Measurements from ENCODE around the gene FDX2. TPM values are rescaled to one million over a fixed set of nuclear protein-coding genes. Genes with fewer than 3 reads are reported as not detected.
A peak's percentile ranks its signal among the peaks of the same experiment; 100 is the strongest.

FDX2 gene
- total and polyA plus RNA-seq, 2 experiments from 2014 or later = 28.7 to 35.0 TPM

- Histone ChIP-seq H3K27me3 (ENCODE audit: insufficient read depth) (no peaks in the 10 kb centered on the region), H3F3A (replicated peaks; ENCODE audit: low read depth) (no peaks in the 10 kb centered on the region; the same call in 1 of the 2 replicates), H3K79me2 (replicated peaks; ENCODE audit: insufficient read depth) (peaks cover 33% of the 10 kb centered on the region), H3K27ac (ENCODE audit: low read depth) (peak within 1 kb of the TSS; percentile 95), H3K36me3 (ENCODE audit: insufficient read depth) (peaks cover 8% of the 10 kb centered on the region; the same call in 1 of the 2 replicates), H3K4me2 (peak within 1 kb of the TSS; percentile 93), H3K4me3 (peak within 1 kb of the TSS; percentile 99), H3K9me2 (ENCODE audit: insufficient read depth) (no peaks in the 10 kb centered on the region), H4K20me1 (replicated peaks; ENCODE audit: insufficient read depth) (peaks cover 13% of the 10 kb centered on the region), H3K4me1 (ENCODE audit: insufficient read depth) (peaks cover 13% of the 10 kb centered on the region; the same call in 1 of the 2 replicates), H2AFZ (peak within 1 kb of the TSS; percentile 97)
- Mint-ChIP-seq H3K27ac (peak within 1 kb of the TSS; percentile 97), H3K4me3 (peak within 1 kb of the TSS; percentile 98), H3K36me3 (ENCODE audit: low read depth) (peaks cover 24% of the 10 kb centered on the region), H3K27me3 (ENCODE audit: insufficient read depth, low read depth, poor library complexity) (peaks cover 17% of the 10 kb centered on the region), H3K4me1 (peaks cover 11% of the 10 kb centered on the region), H3K9me3 (no peaks in the 10 kb centered on the region)
- TF ChIP-seq ETS1 (IDR thresholded peaks at IDR 0.05) (peak; percentile 67), CREB1 (CRISPR knock-in tag; IDR thresholded peaks at IDR 0.05; ENCODE audit: low read depth) (0 out of 2 replicates have a peak, but pooled peaks have one; percentile 15), POLR2AphosphoS5 (IDR thresholded peaks at IDR 0.05; ENCODE audit: low read depth) (peak; percentile 81), ZNF114 (CRISPR knock-in tag; IDR thresholded peaks at IDR 0.05) (no peak), JUNB (IDR thresholded peaks at IDR 0.05; ENCODE audit: unreplicated experiment) (no peak)
- ATAC-seq = peak; percentile 86
- DNase-seq (ENCODE audit: low spot score) = peak; percentile 99
Measured at GRCh38 chr19:10332965-10333757, 17.3 kb upstream of the FDX2 start, which contains the start of gene RAVER1. Gene RAVER1, minus strand, starts transcription at chr19:10333529. Its CDS starts 22 bp downstream, at chr19:10333507.

- peak overlapping the region; percentile 97 for H3K27ac Mint-ChIP-seq
- ATAC-seq (peak; percentile 0; the same call in 1 of the 3 replicates), DNase-seq (ENCODE audit: low spot score) (no peak)
- peaks cover 33% of the 10 kb centered on the region for H3K79me2 ChIP-seq (replicated peaks; ENCODE audit: insufficient read depth)
- H3K27me3 ChIP-seq (ENCODE audit: insufficient read depth) = no peaks in the 10 kb centered on the region
- peaks cover 11% of the 10 kb centered on the region; the same call in 1 of the 2 replicates for H3K36me3 ChIP-seq (ENCODE audit: insufficient read depth)
- H3K4me1 ChIP-seq (ENCODE audit: insufficient read depth) = peaks cover 13% of the 10 kb centered on the region; the same call in 1 of the 2 replicates
- peaks cover 17% of the 10 kb centered on the region for H3K27me3 Mint-ChIP-seq (ENCODE audit: insufficient read depth, low read depth, poor library complexity)
- H3K4me1 Mint-ChIP-seq = peaks cover 11% of the 10 kb centered on the region
- H3F3A ChIP-seq (replicated peaks; ENCODE audit: low read depth) = no peaks in the 10 kb centered on the region; the same call in 1 of the 2 replicates
- no peaks in the 10 kb centered on the region for H3K9me3 Mint-ChIP-seq
- no peaks in the 10 kb centered on the region for H3K9me2 ChIP-seq (ENCODE audit: insufficient read depth)
- H3K4me3 ChIP-seq = peak overlapping the region; percentile 99
- peaks cover 32% of the 10 kb centered on the region for H3K36me3 Mint-ChIP-seq (ENCODE audit: low read depth)
- H2AFZ ChIP-seq = no peak overlapping the region
- TF ChIP-seq NANOG (IDR thresholded peaks at IDR 0.05; ENCODE audit: borderline replicate concordance) (no peak), POLR2AphosphoS5 (IDR thresholded peaks at IDR 0.05; ENCODE audit: low read depth) (no peak), STAT1 (IDR thresholded peaks at IDR 0.05; ENCODE audit: unreplicated experiment) (no peak), ZNF114 (CRISPR knock-in tag; IDR thresholded peaks at IDR 0.05) (no peak), EZH2phosphoT487 (IDR thresholded peaks at IDR 0.05; ENCODE audit: unreplicated experiment) (no peak), JUNB (IDR thresholded peaks at IDR 0.05; ENCODE audit: unreplicated experiment) (no peak), REST (IDR thresholded peaks at IDR 0.05; ENCODE audit: unreplicated experiment) (no peak), CTCF (conservative IDR thresholded peaks at IDR 0.05; ENCODE audit: low read depth in 2 of 2) (no peak)
- H3K4me2 ChIP-seq = peak overlapping the region; percentile 93
- peaks cover 20% of the 10 kb centered on the region for H4K20me1 ChIP-seq (replicated peaks; ENCODE audit: insufficient read depth)
- H3K4me3 Mint-ChIP-seq = peak overlapping the region; percentile 98
- H3K27ac ChIP-seq (ENCODE audit: low read depth) = no peak overlapping the region
Measured at GRCh38 chr19:10332158-10332964, 16.5 kb upstream of the FDX2 start.
